HepG2 (cell line): Measurements from ENCODE around the gene ALPK3. TPM values are rescaled to one million over a fixed set of nuclear protein-coding genes. Genes with fewer than 3 reads are reported as not detected.

Experiments used
- ATAC-seq: fragments of 200-7000 bp; cut with Tn5 transposase; 3 replicates; pipeline ENCODE4 v1.9.1; 2020; ENCODE audit warnings: mild to moderate bottlenecking, moderate library complexity
- BruUV-seq: library from RNA; stranded (reverse); fragments of 400-500 nt; replicated peaks from 2 replicates; lab custom pipeline; 2021; lab: Mats Ljungman, UMichigan
- CTCF ChIA-PET: fragments of 300-600 bp; formaldehyde crosslinking; extraction: SDS; loops from one replicate; lab custom pipeline; 2021; ENCODE audit warnings: low total read pairs, inconsistent platforms, low intra/inter-chr PET ratio; lab: Yijun Ruan, JAX
- POLR2A ChIA-PET: fragments of 350-600 bp; sonication (Branson Sonifier 250); formaldehyde crosslinking; loops from one replicate; lab custom pipeline; 2020; ENCODE audit warnings: antibody characterized with exemption, inconsistent platforms; lab: Yijun Ruan, JAX
- DNase-seq: peaks from one replicate; pipeline ENCODE4 v3.0.0-alpha.2; 2015; ENCODE audit warnings: low spot score
- FAIRE-seq: peaks from 3 replicates; lab custom pipeline; 2011; peaks lifted over from hg19 to GRCh38; lab: Jason Lieb, UNC
- H2AFZ ChIP-seq: one replicate; pipeline ENCODE4 v1.6.1; 2011; ENCODE audit warnings: low read length, inconsistent platforms
- H3K27ac ChIP-seq: fragments of 300-600 bp; 3 replicates; pipeline ENCODE4 v1.8.0; 2011; ENCODE audit warnings: mixed run types, mild to moderate bottlenecking, mixed read lengths, low read length, inconsistent platforms; ENCODE audit not compliant: insufficient read depth; ENCODE audit errors: extremely low read length
- H3K27me3 ChIP-seq, 2 experiments: fragments of 200-600 bp in 1 of 2; 2 replicates in 1 of 2; 3 replicates in 1 of 2; pipeline versions ENCODE4 v1.6.0 to v1.8.0; 2011; ENCODE audit warnings: low read length in 2 of 2, mild to moderate bottlenecking in 2 of 2, moderate library complexity in 2 of 2, inconsistent platforms in 1 of 2; ENCODE audit not compliant: insufficient read depth in 2 of 2, control insufficient read depth in 1 of 2
- H3K36me3 ChIP-seq, 2 experiments: fragments of 200-600 bp in 1 of 2; replicated peaks in 1 of 2; 2 replicates in 1 of 2; 3 replicates in 1 of 2; pipeline versions ENCODE4 v1.5.1 to v1.8.0; 2011; ENCODE audit warnings: low read length in 2 of 2, inconsistent platforms in 1 of 2; ENCODE audit not compliant: insufficient read depth in 2 of 2, control insufficient read depth in 1 of 2
- H3K4me1 ChIP-seq: 2 replicates; pipeline ENCODE4 v1.5.1; 2012; ENCODE audit warnings: low read length, inconsistent platforms; ENCODE audit not compliant: insufficient read depth
- H3K4me2 ChIP-seq: 2 replicates; pipeline ENCODE4 v1.6.0; 2011; ENCODE audit warnings: low read depth, low read length, inconsistent platforms
- H3K4me3 ChIP-seq, 3 experiments: fragments of 200-600 bp in 1 of 3; sonication (generic), shearing (Covaris generic) in 1 of 3; replicated peaks in 1 of 3; 2 replicates each; pipeline ENCODE4 v1.5.1; 2011 to 2016; ENCODE audit warnings: low read length in 3 of 3, inconsistent platforms in 2 of 3, low read depth in 2 of 3, mild to moderate bottlenecking in 2 of 3, control low read depth in 1 of 3, mixed read lengths in 1 of 3; ENCODE audit not compliant: insufficient read depth in 1 of 3
- H3K79me2 ChIP-seq: one replicate; pipeline ENCODE4 v1.6.1; 2011; ENCODE audit warnings: low read length, inconsistent platforms; ENCODE audit not compliant: insufficient read depth
- H3K9ac ChIP-seq: 2 replicates; pipeline ENCODE4 v1.6.0; 2011; ENCODE audit warnings: mild to moderate bottlenecking, low read depth, low read length, inconsistent platforms; ENCODE audit not compliant: insufficient read depth
- H3K9me3 ChIP-seq: 2 replicates; pipeline ENCODE4 v1.5.1; 2012; ENCODE audit warnings: mild to moderate bottlenecking, low read length
- H4K20me1 ChIP-seq: 2 replicates; pipeline ENCODE4 v1.6.0; 2011; ENCODE audit warnings: inconsistent platforms, mild to moderate bottlenecking, low read length, moderate library complexity; ENCODE audit not compliant: insufficient read depth
- AHR ChIP-seq: IDR thresholded peaks from 2 replicates; pipeline ENCODE4 v1.6.1; 2018; ENCODE audit warnings: missing genetic modification reagents, missing compliant biosample characterization
- MTA1 ChIP-seq: sonication (generic); formaldehyde crosslinking; IDR thresholded peaks from 2 replicates; pipeline ENCODE4 v1.4.0; 2020; ENCODE audit warnings: missing genetic modification reagents, mild to moderate bottlenecking, borderline replicate concordance
- RFX1 ChIP-seq: fragments of 450-650 bp; IDR thresholded peaks from 2 replicates; pipeline ENCODE4 v1.6.1; 2017
- SP4 ChIP-seq: sonication (generic); formaldehyde crosslinking; IDR thresholded peaks from 2 replicates; pipeline ENCODE4 v1.8.1; 2023; ENCODE audit warnings: mild to moderate bottlenecking, missing genetic modification reagents
- TARDBP ChIP-seq: sonication (generic); formaldehyde crosslinking; IDR thresholded peaks from 2 replicates; pipeline ENCODE4 v1.8.0; 2022; ENCODE audit warnings: mild to moderate bottlenecking, missing genetic modification reagents
- TCF7 ChIP-seq: sonication (generic); IDR thresholded peaks from 2 replicates; pipeline ENCODE4 v1.6.1; 2016; ENCODE audit warnings: antibody characterized with exemption, low read depth
- WIZ ChIP-seq: sonication (generic); formaldehyde crosslinking; IDR thresholded peaks from 2 replicates; pipeline ENCODE4 v1.5.1; 2020; ENCODE audit warnings: mild to moderate bottlenecking, missing genetic modification reagents
- ZKSCAN5 ChIP-seq: sonication (generic); formaldehyde crosslinking; IDR thresholded peaks from 2 replicates; pipeline ENCODE4 v1.5.1; 2020; ENCODE audit warnings: mild to moderate bottlenecking, missing genetic modification reagents
- ZNF333 ChIP-seq: sonication (generic); formaldehyde crosslinking; IDR thresholded peaks from 2 replicates; pipeline ENCODE4 v1.4.0; 2020; ENCODE audit warnings: mild to moderate bottlenecking, missing genetic modification reagents, borderline replicate concordance
- ZNF451 ChIP-seq: sonication (generic); formaldehyde crosslinking; IDR thresholded peaks from 2 replicates; pipeline ENCODE4 v1.5.0; 2020; ENCODE audit warnings: mild to moderate bottlenecking, missing genetic modification reagents
- ZNF460 ChIP-seq: sonication (generic); formaldehyde crosslinking; IDR thresholded peaks from 2 replicates; pipeline ENCODE4 v1.5.1; 2020; ENCODE audit warnings: missing genetic modification reagents, mild to moderate bottlenecking, borderline replicate concordance
- ZNF468 ChIP-seq: sonication (generic); formaldehyde crosslinking; IDR thresholded peaks from 2 replicates; pipeline ENCODE4 v1.8.0; 2022; ENCODE audit warnings: mild to moderate bottlenecking, moderate library complexity, missing genetic modification reagents
- ZNF777 ChIP-seq: sonication (generic); formaldehyde crosslinking; IDR thresholded peaks from 2 replicates; pipeline ENCODE4 v1.4.0; 2020; ENCODE audit warnings: missing genetic modification reagents
- WGBS: methylation state at CpG from one replicate; pipeline ENCODE4 v1.1.6; 2017; ENCODE audit warnings: low lambda C conversion rate; 5-methylcytosine and 5-hydroxymethylcytosine counted together
- in situ Hi-C: cut with HindIII; loops from 2 replicates; pipeline ENCODE4 v1.10.0; 2017; ENCODE audit warnings: low pct_unique_long_range_greater_than_20kb; ENCODE audit not compliant: extremely low pct_ligation_motif_present
- intact Hi-C: fragments of 100-400 bp; cut with micrococcal nuclease; formaldehyde crosslinking; loops from one replicate; pipeline ENCODE4 v1.10.0; 2022; ENCODE audit not compliant: unreplicated experiment
- polyA plus RNA-seq, 8 experiments: library from polyadenylated mRNA; depleted of rRNA in 3 of 8; stranded (reverse) in 7 of 8; unstranded in 1 of 8; fragments of >200 nt; fragmentation: Illumina TruSeq in 4 of 8; extraction: Trizol in 4 of 8; gene quantifications; 2 replicates each; pipeline versions ENCODE4 v1.2.1 to v1.2.3, GENCODE V29; 2011 to 2016; ENCODE audit warnings: low read depth in 4 of 8, missing spikeins in 1 of 8, mixed read lengths in 1 of 8; ENCODE audit not compliant: insufficient read depth in 1 of 8
- total RNA-seq, 5 experiments: library from RNA; depleted of rRNA; stranded (reverse); fragments of >200 nt; fragmentation: Illumina TruSeq; extraction: Trizol; gene quantifications; 2 replicates each; pipeline ENCODE4 v1.2.3, GENCODE V29; 2016; ENCODE audit warnings: low read depth in 1 of 5
- TF ChIP-seq, protein P1 (sequence below): sonication (generic); formaldehyde crosslinking; IDR thresholded peaks from 2 replicates; pipeline ENCODE4 v1.4.0; 2020; ENCODE audit warnings: mild to moderate bottlenecking, missing genetic modification reagents
- TF ChIP-seq, protein P2 (sequence below): IDR thresholded peaks from 2 replicates; pipeline ENCODE4 v1.6.1; 2016

Gene ALPK3
- total and polyA plus RNA-seq, 2 of the 13 experiments (the other 11 are each of a cell fraction or from before 2014, with no cell fraction given): 0.04 to 0.42 TPM

DNA sequence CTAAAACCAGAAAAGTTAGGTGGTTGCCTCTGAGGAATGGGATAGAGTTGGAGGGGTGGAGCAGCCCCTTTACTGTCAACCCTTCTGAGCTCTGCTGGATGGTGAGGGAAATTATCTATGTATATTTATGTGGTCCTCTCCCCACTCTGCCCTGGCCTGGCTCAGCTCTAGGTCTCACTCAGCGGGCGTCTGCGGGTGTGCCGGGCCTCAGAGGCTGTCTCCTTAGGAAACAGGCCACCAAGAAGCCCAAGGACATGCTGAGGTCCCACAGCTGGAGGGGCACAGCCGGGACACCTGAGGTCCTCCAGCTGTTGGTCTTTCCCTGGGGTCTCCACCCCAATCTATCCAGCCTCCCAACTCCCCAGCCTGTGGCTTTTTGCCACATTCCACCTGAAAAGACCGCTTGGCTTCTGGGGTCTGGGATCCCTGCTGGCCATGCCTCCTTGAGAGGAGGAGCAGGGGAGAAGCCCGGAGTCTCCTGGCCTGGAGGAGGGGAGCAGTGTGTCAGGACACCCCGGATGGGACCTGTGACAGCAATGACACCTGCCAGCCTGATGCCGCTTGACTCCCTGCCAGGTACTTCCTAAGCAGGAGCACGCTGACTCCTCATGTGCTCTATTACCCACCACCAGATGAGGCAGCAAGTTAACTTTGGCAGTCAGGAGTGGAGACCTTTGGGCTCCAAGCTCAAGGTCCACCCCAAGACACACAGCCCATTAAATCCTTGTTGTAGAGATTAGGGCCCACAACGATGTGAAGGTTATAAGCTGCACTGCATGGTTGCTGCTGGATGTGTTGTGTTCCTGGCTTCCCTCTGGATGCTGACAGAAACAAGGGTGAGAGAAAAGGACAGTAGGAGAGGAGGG lies 67.0 kb downstream of the ALPK3 start, which contains the start of gene SLC28A1 (continued):
- no peak for TF ChIP-seq ZNF468
- TF ChIP-seq AHR (CRISPR knock-in tag): no peak
- TF ChIP-seq ZNF777: no peak
- peak; percentile 55; the same call in 1 of the 2 replicates for TF ChIP-seq TARDBP (CRISPR knock-in tag)
- no peak for TF ChIP-seq WIZ (CRISPR knock-in tag)
- no peak for TF ChIP-seq ZNF333
- TF ChIP-seq ZNF451 (CRISPR knock-in tag): no peak
- TF ChIP-seq, protein P1, sequence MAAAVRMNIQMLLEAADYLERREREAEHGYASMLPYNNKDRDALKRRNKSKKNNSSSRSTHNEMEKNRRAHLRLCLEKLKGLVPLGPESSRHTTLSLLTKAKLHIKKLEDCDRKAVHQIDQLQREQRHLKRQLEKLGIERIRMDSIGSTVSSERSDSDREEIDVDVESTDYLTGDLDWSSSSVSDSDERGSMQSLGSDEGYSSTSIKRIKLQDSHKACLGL: no peak
- TF ChIP-seq, protein P2, sequence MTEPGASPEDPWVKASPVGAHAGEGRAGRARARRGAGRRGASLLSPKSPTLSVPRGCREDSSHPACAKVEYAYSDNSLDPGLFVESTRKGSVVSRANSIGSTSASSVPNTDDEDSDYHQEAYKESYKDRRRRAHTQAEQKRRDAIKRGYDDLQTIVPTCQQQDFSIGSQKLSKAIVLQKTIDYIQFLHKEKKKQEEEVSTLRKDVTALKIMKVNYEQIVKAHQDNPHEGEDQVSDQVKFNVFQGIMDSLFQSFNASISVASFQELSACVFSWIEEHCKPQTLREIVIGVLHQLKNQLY (CRISPR knock-in tag): peak; percentile 93
- peak; percentile 82; the same call in 1 of the 2 replicates for TF ChIP-seq MTA1

DNA sequence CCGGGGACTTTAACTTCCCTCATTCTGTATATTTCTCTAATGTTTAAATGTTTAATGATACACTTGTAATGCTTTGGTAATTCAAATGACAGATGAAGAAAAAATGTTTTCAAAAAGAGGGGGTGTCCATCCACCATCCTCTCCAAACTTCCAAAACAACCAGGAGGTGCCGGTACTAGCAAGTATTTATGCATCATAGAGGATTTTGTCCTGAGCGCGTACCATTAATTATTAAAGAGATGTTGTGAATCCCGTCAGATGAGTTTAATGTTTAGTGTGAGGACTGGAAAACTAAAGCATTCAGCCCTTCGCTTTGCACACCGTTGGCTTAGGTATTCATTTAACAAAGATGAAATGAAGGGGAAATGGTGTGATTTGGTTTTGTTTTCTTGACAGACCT lies 68.6 kb downstream of the ALPK3 start:
- H3K9me3 ChIP-seq: no peaks in the 10 kb centered on the region
- FAIRE-seq (no peak), ATAC-seq (no peak), DNase-seq (no peak)
- H3K36me3 ChIP-seq: no peaks in the 10 kb centered on the region
- peak; percentile 2; the same call in 1 of the 2 replicates for TF ChIP-seq ZNF460 (CRISPR knock-in tag)
- TF ChIP-seq RFX1: no peak
- no peak for TF ChIP-seq TCF7
- TF ChIP-seq SP4 (CRISPR knock-in tag): no peak
- no peak for TF ChIP-seq ZKSCAN5 (CRISPR knock-in tag)
- H3K27me3 ChIP-seq: no peaks in the 10 kb centered on the region; a peak in 1 of 5 replicates
- peak overlapping the region; percentile 28 to 69 (median 48); a peak in 3 of 6 replicates for H3K4me3 ChIP-seq
- H2AFZ ChIP-seq: peak overlapping the region; percentile 34
- BruUV-seq: TSS peak; percentile 51
- ChIA-PET POLR2A (no interaction called here), CTCF (no interaction called here)
- peak overlapping the region; percentile 57; the same call in 1 of the 2 replicates for H3K9ac ChIP-seq
- 49% methylated on average over 7 of the region's 7 CpGs for WGBS
- H3K79me2 ChIP-seq: no peaks in the 10 kb centered on the region
- intact Hi-C loops (loop anchor here (2.0 kb wide), 1 partner anchor 43 kb away; no protein-coding TSS in a partner anchor), in situ Hi-C loops (no loop called here)
- H4K20me1 ChIP-seq: no peaks in the 10 kb centered on the region
- H3K4me2 ChIP-seq: peak overlapping the region; percentile 90
- H3K4me1 ChIP-seq: peaks cover 64% of the 10 kb centered on the region
- peak overlapping the region; percentile 73 for H3K27ac ChIP-seq
